HG02571 (cell line): ENCODE measurements around the gene DHODH.

Source experiments
- ATAC-seq: cut with Tn5 transposase; IDR thresholded peaks from one replicate; pipeline ENCODE4 v1.9.1; 2021; ENCODE audit warnings: mild to moderate bottlenecking, moderate library complexity; ENCODE audit not compliant: unreplicated experiment

The DHODH gene

DNA sequence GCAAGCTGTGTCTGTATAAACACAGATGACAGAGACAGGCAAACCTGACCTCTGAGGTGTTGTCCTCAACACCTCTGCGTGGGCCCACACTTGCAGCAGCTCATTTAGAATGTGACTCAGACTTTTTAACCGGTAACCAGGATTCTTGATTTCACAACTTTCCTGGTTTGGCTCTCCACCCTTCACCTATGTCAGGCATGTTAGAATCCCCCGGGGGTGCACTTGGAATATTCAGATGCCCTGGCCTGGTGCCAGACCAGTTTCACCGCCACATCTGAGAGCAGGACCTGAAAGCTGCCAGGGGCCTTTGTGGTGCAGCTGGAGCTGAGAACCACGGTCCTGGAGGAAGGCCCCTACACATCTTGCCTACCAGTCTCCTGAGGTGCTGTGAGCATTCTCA is 4.8 kb downstream of the DHODH start:
- no peak for ATAC-seq

- ATAC-seq, result no peak
Observed at GRCh38 chr16:72013888-72014581, 5.5 kb downstream of the DHODH start.

DNA sequence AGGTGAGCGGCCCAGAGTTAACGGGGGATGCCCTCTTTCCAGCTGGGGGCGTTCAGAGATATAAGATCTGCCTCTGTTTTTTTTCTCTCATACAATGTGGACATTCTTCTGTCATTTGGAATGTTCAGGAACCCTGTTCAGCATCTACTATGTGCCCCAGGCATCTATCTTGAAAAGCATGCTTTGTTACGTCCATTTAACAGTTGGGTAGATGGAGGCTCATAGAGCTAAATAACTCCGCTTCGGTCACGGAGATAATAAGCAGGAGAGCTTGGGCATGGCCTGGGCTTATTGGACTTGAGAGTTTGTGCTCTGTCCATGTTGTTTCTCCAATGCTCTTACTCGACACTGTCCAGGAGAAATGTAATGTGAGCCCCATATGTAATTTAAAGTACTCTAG is 6.1 kb downstream of the DHODH start:
- no peak for ATAC-seq

DNA sequence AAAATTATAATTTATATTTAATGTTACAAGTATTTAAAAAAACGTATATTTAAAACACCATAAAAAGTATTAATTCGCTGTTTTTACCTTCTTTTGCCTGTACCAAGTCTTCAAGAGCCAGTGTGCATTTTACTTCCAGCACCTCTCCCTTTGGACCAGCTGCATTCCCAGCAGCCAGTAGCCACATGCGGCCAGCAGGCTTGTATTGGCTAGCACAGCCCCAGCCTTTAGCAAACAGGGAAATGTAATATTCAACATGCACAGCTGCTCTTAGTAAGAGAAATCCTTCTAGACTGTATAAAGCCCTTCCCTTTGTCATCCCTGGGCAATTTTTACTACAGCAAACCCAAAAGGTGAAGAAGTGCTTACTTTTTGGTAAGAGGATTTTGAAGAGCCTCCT is 6.6 kb downstream of the DHODH start:
- ATAC-seq, result no peak

DNA sequence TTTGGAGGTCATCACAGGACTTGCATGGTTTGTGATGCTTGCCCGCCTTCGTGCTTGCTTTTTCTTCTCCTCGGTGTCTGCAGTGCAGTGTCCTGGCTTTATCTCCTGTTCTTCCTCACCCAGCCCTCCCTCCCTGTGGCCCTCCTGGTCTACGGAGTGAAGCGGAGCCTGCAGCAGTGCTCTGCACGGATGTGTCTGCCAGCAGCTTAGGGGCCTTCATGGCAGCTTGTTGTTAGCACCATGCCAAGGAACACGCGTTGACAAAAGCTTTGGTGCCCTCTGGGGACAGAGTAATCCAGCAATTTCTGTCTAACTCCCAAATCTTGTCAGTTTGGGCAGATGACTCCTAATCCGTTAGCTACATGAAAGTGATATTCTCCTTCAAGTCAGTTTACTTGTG is 9.9 kb downstream of the DHODH start:
- ATAC-seq, result no peak

- no peak for ATAC-seq
Observed at GRCh38 chr16:72021043-72021442, 12.5 kb downstream of the DHODH start.

- ATAC-seq, result no peak
Observed at GRCh38 chr16:72022127-72022526, 13.6 kb downstream of the DHODH start.

DNA sequence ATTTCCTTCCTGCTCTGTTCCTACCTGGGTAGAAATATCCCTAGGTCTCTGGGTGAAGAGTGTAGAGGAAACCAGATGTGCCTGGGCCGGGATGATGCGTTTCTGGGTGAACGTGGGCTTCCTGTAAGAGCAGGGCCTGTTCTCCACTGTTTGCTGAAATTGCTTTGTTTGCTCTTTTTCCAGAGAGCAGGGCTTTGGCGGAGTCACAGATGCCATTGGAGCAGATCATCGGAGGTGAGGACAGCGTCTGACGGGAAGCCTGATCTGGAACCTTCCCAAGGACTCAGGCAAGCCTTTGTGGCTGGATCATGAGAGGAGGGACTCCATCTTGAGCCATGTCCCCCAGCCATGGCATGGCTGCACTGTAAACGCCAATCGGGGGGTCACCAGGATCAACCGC is 15.4 kb downstream of the DHODH start:
- no peak for ATAC-seq

- no peak for ATAC-seq
Observed at GRCh38 chr16:72024862-72025382, 16.4 kb downstream of the DHODH start.

DNA sequence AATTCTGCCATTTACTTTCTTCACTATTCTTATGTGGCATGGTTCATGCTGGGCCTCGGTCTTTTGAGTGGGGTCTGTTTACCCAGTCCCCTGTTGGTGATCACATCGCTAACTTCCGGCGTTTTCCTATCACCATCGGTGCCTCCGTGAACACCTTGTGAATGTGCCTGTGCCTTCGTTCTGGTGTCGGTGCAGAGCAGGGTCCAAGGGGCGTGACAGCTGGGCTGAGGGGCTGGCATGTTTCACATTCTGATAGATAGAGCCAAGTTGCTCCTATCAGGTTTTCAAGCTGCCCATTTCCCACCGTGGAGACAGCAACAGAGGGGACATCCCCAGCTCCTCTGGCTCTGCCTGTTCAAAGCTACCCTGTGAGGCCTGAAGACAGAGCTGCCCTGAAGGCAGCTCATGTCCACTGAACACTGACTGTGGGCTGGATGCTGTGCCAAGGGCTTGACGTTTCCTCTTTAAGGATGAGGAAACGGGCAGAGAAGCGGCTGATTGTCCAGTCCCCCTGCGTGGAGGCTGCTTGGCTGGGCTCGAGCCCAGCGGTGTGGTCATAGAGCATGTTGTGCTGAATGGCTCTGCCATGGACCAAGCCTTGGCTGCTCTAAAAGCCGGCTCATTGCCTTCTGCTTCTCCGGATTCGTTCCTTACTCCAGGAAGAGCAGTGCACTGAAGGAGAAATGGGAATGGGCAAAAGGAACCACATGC is 17.0 kb downstream of the DHODH start:
- ATAC-seq, result no peak

- no peak for ATAC-seq
Observed at GRCh38 chr16:72027669-72028378, 19.3 kb downstream of the DHODH start.

- ATAC-seq, result no peak
Observed at GRCh38 chr16:72029567-72030271, 21.2 kb downstream of the DHODH start.

GRCh38 chr16:72033437-72033836 is 24.9 kb downstream of the DHODH start:
- ATAC-seq, result no peak

DNA sequence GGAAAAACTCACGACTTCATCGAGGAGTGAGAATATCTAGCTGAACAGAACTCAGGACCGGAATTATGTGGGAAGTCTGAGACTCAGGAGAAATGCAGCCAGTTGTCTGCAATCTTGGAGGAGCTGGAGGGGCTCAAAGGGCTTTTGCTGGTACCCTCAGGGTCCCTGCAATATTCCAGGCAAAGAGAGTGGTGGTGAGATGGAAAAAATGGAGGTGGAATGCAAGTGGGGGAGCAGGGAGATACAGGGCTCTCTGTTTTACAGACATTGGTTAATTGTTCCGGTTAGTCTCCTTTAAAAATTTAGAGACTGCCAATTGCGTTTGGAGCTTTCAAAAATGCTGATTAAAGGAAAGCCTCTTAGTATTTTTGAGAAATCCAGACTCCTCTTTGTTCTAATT is 27.6 kb downstream of the DHODH start:
- ATAC-seq, result no peak

GRCh38 chr16:72042157-72042660 is 33.7 kb downstream of the DHODH start:
- no peak for ATAC-seq

DNA sequence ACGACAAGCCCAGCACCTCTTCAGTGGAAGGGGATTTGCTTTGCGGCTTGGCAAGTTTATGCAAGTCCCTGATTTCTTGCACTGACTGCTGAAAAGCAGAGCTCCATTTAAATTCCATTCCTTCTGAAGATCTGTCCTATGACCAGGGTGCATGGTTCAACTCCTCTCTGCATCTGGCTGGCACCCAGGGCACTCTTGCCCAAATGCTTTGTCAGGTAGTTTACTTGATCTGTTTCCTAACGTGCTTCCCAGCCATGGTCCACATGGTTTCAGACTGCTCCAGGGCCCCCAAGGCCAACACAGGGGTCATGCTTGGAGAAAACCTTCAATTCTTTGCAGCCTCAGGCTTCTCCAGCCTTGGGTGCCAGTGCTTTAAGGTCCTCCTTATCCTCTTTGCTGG is 34.5 kb downstream of the DHODH start:
- ATAC-seq, result no peak

GRCh38 chr16:72043539-72043938 is 35.0 kb downstream of the DHODH start:
- ATAC-seq, result no peak

DNA sequence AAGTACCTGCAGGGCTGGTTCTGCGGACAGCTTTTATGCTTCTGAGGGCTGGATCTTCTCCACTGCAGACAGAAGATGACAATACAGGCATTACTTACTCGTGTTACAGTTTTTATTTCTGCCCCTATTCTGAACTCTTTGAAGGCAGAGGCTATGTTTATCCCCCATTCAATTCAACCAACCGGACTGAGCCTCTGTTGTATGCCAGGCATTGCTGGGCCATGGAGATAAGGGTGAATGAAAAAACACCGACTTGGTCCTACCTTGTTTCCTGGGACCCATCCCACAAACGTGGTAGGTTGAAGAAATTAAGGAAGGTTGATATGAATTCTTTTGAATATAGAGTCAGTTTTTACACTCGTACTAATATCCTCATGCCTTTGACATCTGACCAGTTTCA is 35.8 kb downstream of the DHODH start:
- no peak for ATAC-seq

GRCh38 chr16:72044825-72045359 is 36.3 kb downstream of the DHODH start:
- no peak for ATAC-seq

GRCh38 chr16:72049110-72049509 is 40.6 kb downstream of the DHODH start:
- no peak for ATAC-seq
